SU-DHL-6 (cell line): ENCODE measurements around the gene FAM120B.

Experiments
- EZH2phosphoT487 ChIP-seq: fragments of 200-600 bp; sonication (generic), shearing (Covaris generic); conservative IDR thresholded peaks from 2 replicates; pipeline ENCODE4 v1.6.1; 2018; ENCODE audit warnings: mild to moderate bottlenecking, antibody characterized with exemption, low read length, moderate library complexity, mixed read lengths
- TF ChIP-seq, protein P1 (sequence below): fragments of 200-600 bp; sonication (generic); IDR thresholded peaks from one replicate; pipeline ENCODE4 v1.5.1; 2017; ENCODE audit warnings: antibody characterized with exemption, mild to moderate bottlenecking, low read length, moderate library complexity; ENCODE audit not compliant: insufficient read depth, poor library complexity, severe bottlenecking

DNA sequence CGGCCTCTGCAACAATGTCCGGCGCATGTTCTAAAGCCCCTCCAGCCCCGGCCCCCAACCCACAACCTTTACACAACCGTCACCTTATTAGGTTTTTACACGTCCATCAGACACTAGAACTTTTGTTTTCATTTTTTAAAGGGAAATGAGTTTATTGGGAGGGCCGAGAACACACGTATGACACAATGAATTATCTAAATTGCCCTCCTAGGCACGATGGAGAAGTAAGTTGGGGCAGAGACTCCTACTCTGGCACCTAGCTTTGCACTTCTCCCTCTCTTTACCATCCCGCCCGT, 14.5 kb upstream of the FAM120B start:
- TF ChIP-seq, protein P1, sequence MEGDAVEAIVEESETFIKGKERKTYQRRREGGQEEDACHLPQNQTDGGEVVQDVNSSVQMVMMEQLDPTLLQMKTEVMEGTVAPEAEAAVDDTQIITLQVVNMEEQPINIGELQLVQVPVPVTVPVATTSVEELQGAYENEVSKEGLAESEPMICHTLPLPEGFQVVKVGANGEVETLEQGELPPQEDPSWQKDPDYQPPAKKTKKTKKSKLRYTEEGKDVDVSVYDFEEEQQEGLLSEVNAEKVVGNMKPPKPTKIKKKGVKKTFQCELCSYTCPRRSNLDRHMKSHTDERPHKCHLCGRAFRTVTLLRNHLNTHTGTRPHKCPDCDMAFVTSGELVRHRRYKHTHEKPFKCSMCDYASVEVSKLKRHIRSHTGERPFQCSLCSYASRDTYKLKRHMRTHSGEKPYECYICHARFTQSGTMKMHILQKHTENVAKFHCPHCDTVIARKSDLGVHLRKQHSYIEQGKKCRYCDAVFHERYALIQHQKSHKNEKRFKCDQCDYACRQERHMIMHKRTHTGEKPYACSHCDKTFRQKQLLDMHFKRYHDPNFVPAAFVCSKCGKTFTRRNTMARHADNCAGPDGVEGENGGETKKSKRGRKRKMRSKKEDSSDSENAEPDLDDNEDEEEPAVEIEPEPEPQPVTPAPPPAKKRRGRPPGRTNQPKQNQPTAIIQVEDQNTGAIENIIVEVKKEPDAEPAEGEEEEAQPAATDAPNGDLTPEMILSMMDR, result no peak
- TF ChIP-seq EZH2phosphoT487, result no peak
